Progenitor cell of endocrine pancreas (in vitro differentiated cells): ENCODE measurements around the gene MYO7B. TPM values are rescaled to one million over a fixed set of nuclear protein-coding genes. Genes with fewer than 3 reads are reported as not detected.

Experiments
- DNase-seq: peaks from one replicate; pipeline ENCODE4 v3.0.0; 2021; ENCODE audit warnings: low spot score; ENCODE audit not compliant: unreplicated experiment
- H3K27ac Mint-ChIP-seq: 2 replicates; pipeline ENCODE4 v1.8.0; 2021; ENCODE audit warnings: mild to moderate bottlenecking, moderate library complexity, mixed read lengths
- H3K27me3 Mint-ChIP-seq: 2 replicates; pipeline ENCODE4 v1.8.0; 2021; ENCODE audit warnings: mixed read lengths
- H3K36me3 Mint-ChIP-seq: 2 replicates; pipeline ENCODE4 v1.8.0; 2022; ENCODE audit warnings: mixed read lengths; ENCODE audit not compliant: insufficient read depth
- H3K4me1 Mint-ChIP-seq: 2 replicates; pipeline ENCODE4 v1.8.0; 2021; ENCODE audit warnings: low read depth, mixed read lengths
- H3K4me3 Mint-ChIP-seq: 2 replicates; pipeline ENCODE4 v1.8.0; 2021; ENCODE audit warnings: low read depth, mild to moderate bottlenecking, moderate library complexity, mixed read lengths
- H3K9me3 Mint-ChIP-seq: 2 replicates; pipeline ENCODE4 v1.8.0; 2021; ENCODE audit warnings: low read depth, mixed read lengths
- CTCF ChIP-seq: fragments of 200-600 bp; sonication (generic); IDR thresholded peaks from one replicate; pipeline ENCODE4 v1.5.0; 2021; ENCODE audit warnings: antibody characterized with exemption, mild to moderate bottlenecking; ENCODE audit not compliant: unreplicated experiment
- total RNA-seq: library from RNA; stranded (reverse); gene quantifications from 2 replicates; pipeline ENCODE4 v1.2.1, GENCODE V29; 2021

MYO7B gene
- total RNA-seq, 1 donor from 2014 or later, result not detected

GRCh38 chr2:127649100-127649611, 113.7 kb downstream of the MYO7B start:
- Mint-ChIP-seq H3K27ac (no peak overlapping the region), H3K36me3 (no peaks in the 10 kb centered on the region), H3K4me1 (peaks cover 4% of the 10 kb centered on the region), H3K4me3 (no peak overlapping the region), H3K9me3 (no peaks in the 10 kb centered on the region), H3K27me3 (peaks cover 12% of the 10 kb centered on the region)
- no peak for DNase-seq
- TF ChIP-seq CTCF, result no peak

GRCh38 chr2:127649684-127650040, 114.2 kb downstream of the MYO7B start:
- Mint-ChIP-seq H3K27ac (no peak overlapping the region), H3K4me3 (no peak overlapping the region), H3K27me3 (peaks cover 11% of the 10 kb centered on the region), H3K36me3 (no peaks in the 10 kb centered on the region), H3K9me3 (no peaks in the 10 kb centered on the region), H3K4me1 (peaks cover 4% of the 10 kb centered on the region)
- peak; percentile 88 for TF ChIP-seq CTCF
- peak; percentile 83 for DNase-seq

- Mint-ChIP-seq H3K27me3 (peaks cover 9% of the 10 kb centered on the region), H3K9me3 (no peaks in the 10 kb centered on the region), H3K4me3 (no peak overlapping the region), H3K36me3 (no peaks in the 10 kb centered on the region), H3K4me1 (peaks cover 4% of the 10 kb centered on the region), H3K27ac (no peak overlapping the region)
- no peak for DNase-seq
- peak; percentile 2 for TF ChIP-seq CTCF
These were observed 114.7 kb downstream of the MYO7B start for GRCh38 chr2:127650041-127650784.

GRCh38 chr2:127650785-127651380, 115.4 kb downstream of the MYO7B start:
- H3K27me3 Mint-ChIP-seq, result peaks cover 9% of the 10 kb centered on the region
- H3K27ac Mint-ChIP-seq, result no peak overlapping the region
- H3K36me3 Mint-ChIP-seq, result no peaks in the 10 kb centered on the region
- TF ChIP-seq CTCF, result no peak
- H3K4me1 Mint-ChIP-seq, result peaks cover 4% of the 10 kb centered on the region
- no peaks in the 10 kb centered on the region for H3K9me3 Mint-ChIP-seq
- no peak overlapping the region for H3K4me3 Mint-ChIP-seq
- no peak for DNase-seq

GRCh38 chr2:127651381-127651809, 115.9 kb downstream of the MYO7B start:
- Mint-ChIP-seq H3K36me3 (no peaks in the 10 kb centered on the region), H3K27ac (no peak overlapping the region), H3K9me3 (no peaks in the 10 kb centered on the region), H3K27me3 (peaks cover 9% of the 10 kb centered on the region), H3K4me1 (peaks cover 4% of the 10 kb centered on the region), H3K4me3 (no peak overlapping the region)
- DNase-seq, result no peak
- no peak for TF ChIP-seq CTCF
